Measurements from ENCODE around the gene ST7L. TPM values are rescaled to one million over a fixed set of nuclear protein-coding genes. Genes with fewer than 3 reads are reported as not detected.
"Not testable (repeated sequence)": the region's sequence is repeated elsewhere in the genome, so short reads cannot be mapped to it uniquely, and the experiment has no call there.

ST7L gene
- total RNA-seq, 1 donor: 29.8 TPM

DNA sequence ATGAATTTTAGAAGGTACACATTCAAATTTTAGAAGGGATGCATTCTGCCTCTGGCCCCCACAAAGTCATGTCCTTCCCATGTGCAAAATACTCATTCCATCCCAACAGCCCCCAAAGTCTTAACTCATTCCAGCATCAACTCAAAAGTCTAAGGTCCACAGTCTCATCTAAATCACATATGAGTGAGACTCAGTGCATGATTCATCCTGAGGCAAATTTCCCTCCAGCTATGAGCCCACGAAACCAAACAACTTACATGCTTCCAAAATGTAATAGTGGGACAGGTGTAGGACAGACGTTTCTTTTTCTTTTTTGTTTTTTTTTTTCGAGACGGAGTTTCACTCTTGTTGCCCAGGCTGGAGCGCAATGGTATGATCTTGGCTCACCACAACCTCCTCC is 122.7 kb downstream of the ST7L start:
- DNase-seq (ENCODE audit: low read depth): no peak
- TF ChIP-seq, protein P1, sequence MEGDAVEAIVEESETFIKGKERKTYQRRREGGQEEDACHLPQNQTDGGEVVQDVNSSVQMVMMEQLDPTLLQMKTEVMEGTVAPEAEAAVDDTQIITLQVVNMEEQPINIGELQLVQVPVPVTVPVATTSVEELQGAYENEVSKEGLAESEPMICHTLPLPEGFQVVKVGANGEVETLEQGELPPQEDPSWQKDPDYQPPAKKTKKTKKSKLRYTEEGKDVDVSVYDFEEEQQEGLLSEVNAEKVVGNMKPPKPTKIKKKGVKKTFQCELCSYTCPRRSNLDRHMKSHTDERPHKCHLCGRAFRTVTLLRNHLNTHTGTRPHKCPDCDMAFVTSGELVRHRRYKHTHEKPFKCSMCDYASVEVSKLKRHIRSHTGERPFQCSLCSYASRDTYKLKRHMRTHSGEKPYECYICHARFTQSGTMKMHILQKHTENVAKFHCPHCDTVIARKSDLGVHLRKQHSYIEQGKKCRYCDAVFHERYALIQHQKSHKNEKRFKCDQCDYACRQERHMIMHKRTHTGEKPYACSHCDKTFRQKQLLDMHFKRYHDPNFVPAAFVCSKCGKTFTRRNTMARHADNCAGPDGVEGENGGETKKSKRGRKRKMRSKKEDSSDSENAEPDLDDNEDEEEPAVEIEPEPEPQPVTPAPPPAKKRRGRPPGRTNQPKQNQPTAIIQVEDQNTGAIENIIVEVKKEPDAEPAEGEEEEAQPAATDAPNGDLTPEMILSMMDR (IDR thresholded peaks at IDR 0.05; ENCODE audit: insufficient read depth, low read depth, low read length): no peak
- no peak overlapping the region for H3K4me3 ChIP-seq (ENCODE audit: low read depth, low read length)

DNA sequence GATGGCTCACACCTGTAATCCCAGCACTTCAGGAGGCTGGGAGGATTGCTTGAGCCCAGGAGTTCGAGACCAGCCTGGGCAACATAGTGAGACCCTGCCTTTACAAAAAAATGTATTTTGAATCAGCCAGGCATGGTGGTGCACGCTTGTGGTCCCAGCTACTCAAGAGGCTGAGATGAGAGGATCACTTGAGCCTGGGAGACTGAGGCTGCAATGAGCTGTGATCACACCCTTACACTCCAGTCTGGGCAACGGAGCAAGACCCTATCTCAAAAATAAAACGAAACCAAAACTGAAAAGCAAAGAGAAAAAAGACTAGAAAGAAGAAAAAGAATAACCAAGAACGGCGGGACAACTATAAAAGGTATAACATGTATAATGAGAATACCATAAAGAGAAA is 125.6 kb downstream of the ST7L start:
- DNase-seq (ENCODE audit: low read depth): no peak
- TF ChIP-seq, protein P1 (IDR thresholded peaks at IDR 0.05; ENCODE audit: insufficient read depth, low read depth, low read length): no peak
- no peak overlapping the region for H3K4me3 ChIP-seq (ENCODE audit: low read depth, low read length)

DNA sequence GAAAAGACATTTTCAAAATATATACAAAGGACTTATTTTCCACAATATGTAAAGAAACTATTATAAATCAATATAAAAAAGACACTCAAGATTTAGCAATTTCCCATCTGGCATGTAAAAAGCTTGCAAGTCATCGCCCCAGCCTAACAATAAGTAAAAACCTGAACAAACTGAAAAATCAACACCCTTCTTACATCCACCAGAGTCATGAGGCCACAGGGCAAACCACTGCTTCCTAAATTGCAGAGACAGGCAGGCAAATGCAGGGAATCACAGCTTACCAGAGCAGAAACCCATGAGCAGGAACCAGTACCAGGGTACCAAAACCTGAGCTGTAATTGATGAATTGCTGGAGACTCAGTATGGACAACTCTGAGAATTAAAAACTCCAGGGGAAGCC is 126.9 kb downstream of the ST7L start:
- DNase-seq (ENCODE audit: low read depth): no peak
- TF ChIP-seq, protein P1 (IDR thresholded peaks at IDR 0.05; ENCODE audit: insufficient read depth, low read depth, low read length): no peak
- H3K4me3 ChIP-seq (ENCODE audit: low read depth, low read length): no peak overlapping the region

DNA sequence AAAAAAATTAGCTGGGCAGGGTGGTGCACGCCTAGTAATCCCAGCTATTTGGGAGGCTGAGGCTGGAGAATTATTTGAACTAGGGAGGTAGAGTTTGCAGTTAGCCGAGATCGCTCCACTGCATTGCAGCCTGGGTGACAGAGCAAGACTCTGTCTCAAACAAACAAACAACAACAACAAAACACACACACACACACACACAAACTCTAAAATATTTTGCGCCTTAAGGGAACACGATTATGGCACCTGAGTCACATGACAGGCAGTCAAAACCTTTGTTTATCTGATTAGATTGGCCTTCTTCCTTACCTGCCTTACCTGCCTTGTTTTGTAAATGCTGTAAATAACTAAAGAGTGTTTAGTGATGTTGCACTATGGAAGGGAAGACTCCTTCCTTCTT is 130.8 kb downstream of the ST7L start:
- H3K4me3 ChIP-seq (ENCODE audit: low read depth, low read length): no peak overlapping the region
- no peak for DNase-seq (ENCODE audit: low read depth)
- TF ChIP-seq, protein P1 (IDR thresholded peaks at IDR 0.05; ENCODE audit: insufficient read depth, low read depth, low read length): no peak

DNA sequence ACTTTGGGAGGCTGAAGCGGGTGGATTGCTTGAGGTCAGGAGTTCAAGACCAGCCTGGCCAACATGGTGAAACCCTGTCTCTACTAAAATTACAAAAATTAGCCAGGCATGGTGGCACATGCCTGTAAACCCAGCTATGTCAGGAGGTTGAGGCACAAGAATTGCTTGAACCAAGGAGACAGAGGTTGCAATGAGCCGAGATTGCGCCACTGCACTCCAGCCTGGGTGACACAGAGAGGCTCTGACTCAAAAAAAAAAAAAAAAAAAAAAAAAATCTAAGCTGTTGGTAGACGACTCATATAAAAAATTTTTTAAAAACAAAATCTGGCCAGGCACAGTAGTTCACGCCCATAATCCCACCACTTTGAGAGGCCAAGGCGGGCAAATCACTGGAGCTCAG is 131.3 kb downstream of the ST7L start:
- not testable (repeated sequence) for H3K4me3 ChIP-seq (ENCODE audit: low read depth, low read length); DNase-seq (ENCODE audit: low read depth)

DNA sequence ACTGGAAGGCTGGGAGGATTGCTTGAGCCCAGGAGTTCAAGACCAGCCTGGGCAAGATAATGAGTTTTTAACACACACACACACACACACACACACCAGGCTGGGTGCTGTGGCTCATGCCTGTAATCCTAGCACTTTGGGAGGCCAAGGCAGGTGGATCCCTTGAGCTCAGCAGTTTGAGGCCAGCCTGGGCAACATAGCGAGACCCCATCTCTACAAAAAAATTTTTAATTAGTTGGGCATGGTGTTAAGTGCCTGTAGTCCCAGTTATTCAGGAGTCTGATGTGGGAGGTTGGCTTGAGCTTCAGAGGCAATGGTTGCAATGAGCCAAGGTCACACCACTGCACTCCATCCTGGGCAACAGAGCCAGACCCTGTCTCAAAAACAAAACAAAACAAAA is 132.9 kb downstream of the ST7L start:
- DNase-seq (ENCODE audit: low read depth); H3K4me3 ChIP-seq (ENCODE audit: low read depth, low read length): not testable (repeated sequence)

DNA sequence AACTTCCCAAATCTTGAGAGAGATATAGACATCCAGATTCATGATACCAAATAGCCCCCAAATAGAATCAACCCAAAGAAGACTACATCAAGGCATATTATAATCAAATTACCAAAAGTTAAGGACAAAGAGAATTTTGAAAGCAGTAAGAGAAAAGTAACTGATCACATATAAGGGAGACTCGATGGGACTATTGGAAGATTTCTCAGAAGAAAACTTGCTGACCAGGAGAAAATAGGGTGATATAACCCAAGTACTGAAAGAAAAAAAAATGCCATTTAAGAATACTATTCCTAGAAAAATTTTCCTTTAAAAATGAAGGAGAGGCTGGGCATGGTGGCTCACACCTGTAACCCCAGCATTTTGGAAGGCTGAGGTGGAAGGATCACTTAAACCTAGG is 140.6 kb downstream of the ST7L start:
- TF ChIP-seq, protein P1 (IDR thresholded peaks at IDR 0.05; ENCODE audit: insufficient read depth, low read depth, low read length): no peak
- H3K4me3 ChIP-seq (ENCODE audit: low read depth, low read length): no peak overlapping the region
- DNase-seq (ENCODE audit: low read depth): no peak

DNA sequence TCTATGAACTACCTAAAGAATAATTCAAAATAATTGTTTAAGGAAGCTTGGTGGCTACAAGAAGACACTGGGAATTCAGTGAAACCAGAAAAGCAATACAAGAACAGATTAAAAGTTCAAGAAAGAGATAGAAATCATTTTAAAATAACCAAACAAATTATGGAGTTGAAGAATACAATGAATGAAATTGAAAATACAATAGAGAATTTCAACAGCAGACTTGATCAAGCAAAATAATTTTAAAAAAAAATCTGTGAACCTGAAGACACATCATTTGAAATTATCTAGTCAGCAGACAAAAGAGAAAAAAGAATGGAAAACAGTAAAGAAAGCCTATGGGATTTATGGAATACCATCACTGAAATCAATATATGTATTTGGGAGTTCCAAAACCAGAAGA is 141.4 kb downstream of the ST7L start:
- no peak overlapping the region for H3K4me3 ChIP-seq (ENCODE audit: low read depth, low read length)
- TF ChIP-seq, protein P1 (IDR thresholded peaks at IDR 0.05; ENCODE audit: insufficient read depth, low read depth, low read length): no peak
- no peak for DNase-seq (ENCODE audit: low read depth)

Small RNAs within 50 kb of the gene (small RNA-seq; reads per million reads assigned to genes)
- not detected for gene RNU7-70P

Other genes with a start within 250 kb of the ST7L start
- 20.9 and 30.2 TPM in 2 replicates for gene CTTNBP2NL, start 222.9 kb downstream of the ST7L start, total RNA-seq
- 2.6 TPM in 2 replicates for gene WNT2B, start 110.2 kb downstream of the ST7L start, total RNA-seq
- gene CAPZA1, start 691 bp upstream of the ST7L start, total RNA-seq: 180 and 299 TPM in 2 replicates
- 56.7 and 63.5 TPM in 2 replicates for gene MOV10, start 55.5 kb upstream of the ST7L start, total RNA-seq
- gene RHOC, start 88.0 kb upstream of the ST7L start, total RNA-seq: 379 and 483 TPM in 2 replicates
- gene PPM1J, start 96.2 kb upstream of the ST7L start, total RNA-seq: 0.43 and 1.3 TPM in 2 replicates